ENCODE results near the gene C3orf20.

C3orf20 gene

GRCh38 chr3:14725013-14725412 lies 50.1 kb downstream of the C3orf20 start:
- Histone ChIP-seq H3K4me3 (ENCODE audit: low read depth in 1 of 2, low read length in 1 of 2) (no peak overlapping the region), H3K9me3 (no peaks in the 10 kb centered on the region), H3K4me1 (ENCODE audit: control insufficient read depth in 1 of 2, insufficient read depth in 1 of 2, low read depth in 1 of 2, low read length in 1 of 2) (no peaks in the 10 kb centered on the region), H3K36me3 (no peaks in the 10 kb centered on the region), H3K27me3 (no peaks in the 10 kb centered on the region), H3K27ac (no peak overlapping the region)
- no peak for TF ChIP-seq CTCF (IDR thresholded peaks at IDR 0.05)

GRCh38 chr3:14725564-14726440 lies 50.9 kb downstream of the C3orf20 start:
- Histone ChIP-seq H3K4me1 (ENCODE audit: control insufficient read depth in 1 of 2, insufficient read depth in 1 of 2, low read depth in 1 of 2, low read length in 1 of 2) (no peaks in the 10 kb centered on the region), H3K36me3 (no peaks in the 10 kb centered on the region), H3K27ac (no peak overlapping the region), H3K9me3 (no peaks in the 10 kb centered on the region), H3K27me3 (no peaks in the 10 kb centered on the region), H3K4me3 (ENCODE audit: low read depth in 1 of 2, low read length in 1 of 2) (no peak overlapping the region)
- no peak for TF ChIP-seq CTCF (IDR thresholded peaks at IDR 0.05)

GRCh38 chr3:14726441-14726780 lies 51.5 kb downstream of the C3orf20 start:
- TF ChIP-seq CTCF (IDR thresholded peaks at IDR 0.05): no peak
- Histone ChIP-seq H3K9me3 (no peaks in the 10 kb centered on the region), H3K27ac (no peak overlapping the region), H3K27me3 (no peaks in the 10 kb centered on the region), H3K36me3 (no peaks in the 10 kb centered on the region), H3K4me3 (ENCODE audit: low read depth in 1 of 2, low read length in 1 of 2) (no peak overlapping the region), H3K4me1 (ENCODE audit: control insufficient read depth in 1 of 2, insufficient read depth in 1 of 2, low read depth in 1 of 2, low read length in 1 of 2) (no peaks in the 10 kb centered on the region)

GRCh38 chr3:14728113-14728512 lies 53.2 kb downstream of the C3orf20 start:
- H3K27me3 ChIP-seq: no peaks in the 10 kb centered on the region
- no peaks in the 10 kb centered on the region for H3K4me1 ChIP-seq (ENCODE audit: control insufficient read depth in 1 of 2, insufficient read depth in 1 of 2, low read depth in 1 of 2, low read length in 1 of 2)
- no peaks in the 10 kb centered on the region for H3K9me3 ChIP-seq
- no peak overlapping the region for H3K27ac ChIP-seq
- no peak overlapping the region for H3K4me3 ChIP-seq (ENCODE audit: low read depth in 1 of 2, low read length in 1 of 2)
- TF ChIP-seq CTCF (IDR thresholded peaks at IDR 0.05): no peak
- no peaks in the 10 kb centered on the region for H3K36me3 ChIP-seq

GRCh38 chr3:14730703-14731382 lies 55.9 kb downstream of the C3orf20 start:
- no peak for TF ChIP-seq CTCF (IDR thresholded peaks at IDR 0.05)

More at GRCh38 chr3:14730703-14731382, 55.9 kb downstream of the C3orf20 start:
- Histone ChIP-seq H3K9me3 (no peaks in the 10 kb centered on the region), H3K4me3 (ENCODE audit: low read depth in 1 of 2, low read length in 1 of 2) (no peak overlapping the region), H3K4me1 (ENCODE audit: control insufficient read depth in 1 of 2, insufficient read depth in 1 of 2, low read depth in 1 of 2, low read length in 1 of 2) (no peaks in the 10 kb centered on the region), H3K27ac (no peak overlapping the region), H3K27me3 (no peaks in the 10 kb centered on the region), H3K36me3 (no peaks in the 10 kb centered on the region)
